ENCODE results near the gene HYAL2.

HYAL2 gene, protein sequence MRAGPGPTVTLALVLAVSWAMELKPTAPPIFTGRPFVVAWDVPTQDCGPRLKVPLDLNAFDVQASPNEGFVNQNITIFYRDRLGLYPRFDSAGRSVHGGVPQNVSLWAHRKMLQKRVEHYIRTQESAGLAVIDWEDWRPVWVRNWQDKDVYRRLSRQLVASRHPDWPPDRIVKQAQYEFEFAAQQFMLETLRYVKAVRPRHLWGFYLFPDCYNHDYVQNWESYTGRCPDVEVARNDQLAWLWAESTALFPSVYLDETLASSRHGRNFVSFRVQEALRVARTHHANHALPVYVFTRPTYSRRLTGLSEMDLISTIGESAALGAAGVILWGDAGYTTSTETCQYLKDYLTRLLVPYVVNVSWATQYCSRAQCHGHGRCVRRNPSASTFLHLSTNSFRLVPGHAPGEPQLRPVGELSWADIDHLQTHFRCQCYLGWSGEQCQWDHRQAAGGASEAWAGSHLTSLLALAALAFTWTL
- total RNA-seq, result 1.2 to 13.1 (median 4.2) reads per million in 3 experiments

DNA sequence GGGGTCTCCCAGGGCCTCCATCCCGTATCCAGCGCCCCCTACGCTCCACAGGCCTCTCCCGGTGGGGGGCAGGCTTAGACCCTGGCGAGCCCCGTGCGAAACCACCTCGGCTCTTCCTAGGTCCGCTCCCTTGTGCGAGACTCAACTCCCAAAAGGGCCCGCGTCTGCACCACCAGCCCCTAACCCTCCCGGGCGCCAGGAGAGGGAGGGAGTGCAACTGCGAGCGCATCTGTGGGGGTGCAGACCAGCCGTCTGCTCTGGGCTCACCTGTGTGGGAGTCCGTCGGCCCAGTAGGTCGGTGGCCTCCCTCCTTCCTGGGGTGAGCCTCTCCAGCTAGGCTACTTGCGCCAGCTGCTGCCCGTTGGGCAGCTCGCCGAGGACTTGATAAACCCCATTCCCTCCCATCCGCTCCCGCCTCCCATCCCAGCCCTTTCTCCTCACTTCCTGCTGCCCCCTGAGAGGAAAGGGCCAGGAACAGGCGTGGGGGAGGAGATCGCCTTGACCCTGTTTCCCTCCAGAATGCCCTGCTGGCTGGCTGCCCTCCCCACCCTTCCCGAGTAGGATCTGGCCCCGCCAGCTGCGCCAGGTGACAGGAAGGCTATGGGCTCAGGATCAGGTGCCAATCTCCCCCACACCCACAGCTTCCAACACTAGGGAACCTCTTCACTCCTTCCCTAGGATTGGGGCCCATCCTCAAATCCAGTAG lies at the start of gene HYAL2:
TSS of gene HYAL2 (minus strand) at position 360 of the 706 bp plus-strand sequence. CDS start 2,256 bp downstream, outside the sequence.
- no peak for DNase-seq

DNA sequence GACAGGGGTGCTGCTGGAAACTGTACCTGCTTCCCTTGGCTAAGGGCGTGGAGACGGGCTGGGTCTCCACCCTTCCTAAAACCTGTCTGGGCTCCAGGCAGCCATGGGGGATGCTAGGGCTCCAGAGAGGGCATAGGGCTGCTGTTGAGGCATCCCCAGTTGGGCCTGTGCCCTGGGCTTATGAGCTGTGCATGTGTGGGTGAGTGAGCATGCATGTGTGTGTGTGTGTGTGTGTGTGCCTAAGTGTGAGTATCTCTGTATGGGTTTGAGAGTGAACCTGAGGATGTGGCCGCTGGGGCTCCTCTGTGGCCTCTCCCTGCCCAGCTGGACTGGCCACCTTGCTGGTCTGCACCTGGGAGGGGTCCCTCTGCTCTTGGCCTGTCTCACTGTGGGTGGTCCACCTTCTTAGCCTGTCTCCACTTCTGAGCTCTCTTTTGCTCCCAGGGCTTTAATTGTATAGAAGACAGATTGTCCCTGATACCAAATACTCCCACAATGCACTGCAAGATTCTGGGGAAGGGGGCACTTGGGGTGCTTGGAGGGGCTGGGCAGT lies 48.7 kb upstream of the HYAL2 start:
- DNase-seq, result no peak

DNA sequence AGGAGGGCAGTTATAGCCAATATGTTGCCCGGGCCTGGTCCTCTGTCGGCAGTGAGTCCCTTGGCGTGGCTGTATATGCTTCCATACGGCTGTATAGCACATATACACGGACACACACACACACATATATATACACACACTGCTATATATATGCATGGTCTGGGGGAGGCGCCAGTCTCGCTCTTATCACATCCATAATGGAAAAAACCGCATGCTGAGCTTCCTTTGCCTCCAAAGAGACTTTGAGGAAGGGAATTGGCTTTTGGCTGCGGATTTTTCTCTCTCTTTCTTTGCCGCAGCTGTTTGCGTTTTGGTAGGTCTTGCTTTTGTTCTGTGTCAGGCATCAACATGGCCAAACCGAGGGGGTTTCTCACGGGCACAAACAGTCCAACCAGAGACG lies 48.0 kb upstream of the HYAL2 start:
- no peak for DNase-seq

DNA sequence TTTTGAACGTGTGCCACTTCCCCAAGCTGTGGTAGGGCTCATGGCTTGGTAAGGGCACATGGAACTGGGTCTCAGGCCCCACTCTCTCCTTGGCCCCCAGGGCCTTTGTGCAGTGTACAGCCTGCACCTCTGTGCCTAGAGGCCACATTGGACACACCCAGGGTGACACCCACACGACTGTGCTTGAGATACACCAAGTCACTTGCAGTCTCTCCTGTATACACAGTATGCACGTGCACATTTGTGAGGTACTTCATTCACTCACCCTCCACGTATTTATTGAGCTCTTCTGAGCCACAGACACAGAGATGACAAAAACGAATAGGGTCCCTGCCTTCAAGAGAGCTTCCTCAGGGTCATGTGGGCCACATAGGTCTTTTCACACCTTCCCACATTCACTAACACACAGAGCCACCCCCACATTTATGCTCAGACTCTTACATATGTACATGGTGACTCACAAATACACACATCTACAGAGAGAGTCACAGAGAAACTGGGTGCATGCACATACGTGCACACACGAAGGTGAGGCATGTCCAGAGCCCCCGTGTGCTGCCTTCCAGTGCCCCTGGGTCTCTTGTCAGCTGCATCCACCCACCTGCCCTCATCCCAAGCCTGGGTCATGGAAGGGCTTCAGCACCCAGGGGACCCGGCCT lies 46.6 kb upstream of the HYAL2 start:
- DNase-seq, result no peak

DNA sequence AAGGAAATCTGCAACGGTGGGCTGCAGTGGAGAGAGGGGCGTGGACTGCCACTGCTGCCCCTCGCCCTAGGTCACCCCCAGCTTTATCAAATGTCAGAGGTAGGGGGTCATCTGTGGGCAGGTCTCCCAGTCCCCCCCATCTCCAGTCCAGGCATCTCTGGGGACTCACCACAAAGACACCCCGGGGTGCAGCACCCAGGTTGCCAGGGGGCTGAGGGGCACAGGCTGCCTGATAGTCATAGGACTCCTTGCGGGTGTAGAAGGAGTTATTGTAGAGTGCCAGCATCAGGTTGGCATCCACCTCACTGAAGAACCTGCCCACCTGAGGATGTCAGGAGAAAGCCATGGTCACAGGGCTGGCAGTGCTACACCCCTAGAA lies 43.3 kb upstream of the HYAL2 start:
- no peak for DNase-seq

DNA sequence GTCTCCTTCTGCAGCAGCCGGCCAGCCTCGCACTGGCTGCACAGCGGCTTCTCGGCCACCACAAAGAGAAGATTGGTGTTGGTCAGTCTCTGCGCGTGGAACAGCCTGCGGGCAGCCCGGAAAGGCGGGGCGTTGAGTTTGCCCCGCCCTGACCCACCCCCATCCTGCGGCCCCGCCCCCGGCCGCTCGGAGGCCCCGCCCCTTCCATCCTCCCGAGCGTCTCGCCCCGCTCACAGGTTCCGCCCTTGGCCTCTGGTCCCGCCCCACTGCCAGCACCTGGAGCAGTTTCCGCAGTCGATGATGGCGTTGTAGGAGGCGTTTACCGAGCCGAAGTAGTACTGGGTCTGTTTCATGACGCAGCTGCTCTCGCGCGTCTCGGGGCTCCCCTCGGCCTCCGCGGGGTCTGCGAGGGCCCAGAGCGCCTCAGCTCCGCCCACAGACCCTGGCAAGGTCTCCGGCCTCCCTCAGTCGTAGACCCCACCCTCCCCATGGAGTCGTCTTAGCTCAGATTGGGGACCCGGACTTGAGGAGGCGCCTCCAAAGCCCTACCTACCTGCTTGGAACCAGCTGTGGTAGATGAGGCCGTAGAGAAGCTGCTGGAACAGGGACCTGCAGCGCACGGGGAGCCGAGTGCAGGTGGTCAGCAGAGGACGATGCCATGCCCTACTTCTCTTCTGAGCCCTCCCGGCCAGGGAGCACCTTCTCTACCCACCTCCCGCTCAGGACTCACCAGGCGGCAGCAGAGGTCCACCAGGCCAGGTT lies 42.7 kb upstream of the HYAL2 start:
- DNase-seq, result peak; percentile 93

DNA sequence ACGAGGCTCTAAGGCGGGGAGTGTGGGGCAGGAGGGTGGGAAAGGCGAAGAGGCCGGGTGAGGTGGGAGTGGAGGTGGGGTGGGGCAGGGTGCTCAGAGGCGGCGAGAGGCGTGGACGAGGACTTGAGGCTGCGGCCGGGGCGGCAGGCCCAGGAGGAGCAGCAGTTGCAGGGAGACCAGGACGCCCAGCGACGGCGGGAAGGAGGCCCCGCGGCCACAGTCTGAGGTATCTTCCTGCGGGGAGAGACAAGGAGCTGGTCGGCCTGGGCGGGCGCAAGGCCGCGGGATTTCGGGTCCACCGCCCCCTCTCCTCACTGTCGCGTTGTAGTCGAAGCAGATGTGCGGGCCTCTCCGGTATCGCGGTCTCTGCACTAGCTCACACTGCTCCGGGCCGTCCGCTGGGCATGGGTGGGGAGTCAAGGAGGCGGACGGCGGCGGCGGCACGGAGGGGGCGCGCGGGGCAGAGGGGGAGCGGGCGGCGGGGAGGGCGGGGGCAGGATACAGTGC lies 42.1 kb upstream of the HYAL2 start:
- DNase-seq, result no peak

DNA sequence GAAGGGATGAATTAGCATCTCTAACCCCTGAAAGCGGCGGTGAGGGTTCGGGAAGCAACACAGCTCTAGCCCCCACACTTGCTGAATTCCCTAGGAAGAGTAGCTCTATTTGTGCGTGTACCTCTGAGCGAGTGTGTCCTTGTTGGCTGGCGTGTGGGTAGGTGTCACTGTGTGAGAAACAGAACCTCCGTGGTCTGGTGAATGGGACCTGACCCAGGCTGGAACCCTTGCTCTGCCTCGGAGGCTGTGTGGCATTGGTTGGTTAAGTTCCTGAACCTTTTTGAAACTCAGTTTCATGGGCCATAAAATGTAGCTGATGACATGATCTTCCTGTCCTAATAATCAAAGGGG lies 37.2 kb upstream of the HYAL2 start:
- no peak for DNase-seq

DNA sequence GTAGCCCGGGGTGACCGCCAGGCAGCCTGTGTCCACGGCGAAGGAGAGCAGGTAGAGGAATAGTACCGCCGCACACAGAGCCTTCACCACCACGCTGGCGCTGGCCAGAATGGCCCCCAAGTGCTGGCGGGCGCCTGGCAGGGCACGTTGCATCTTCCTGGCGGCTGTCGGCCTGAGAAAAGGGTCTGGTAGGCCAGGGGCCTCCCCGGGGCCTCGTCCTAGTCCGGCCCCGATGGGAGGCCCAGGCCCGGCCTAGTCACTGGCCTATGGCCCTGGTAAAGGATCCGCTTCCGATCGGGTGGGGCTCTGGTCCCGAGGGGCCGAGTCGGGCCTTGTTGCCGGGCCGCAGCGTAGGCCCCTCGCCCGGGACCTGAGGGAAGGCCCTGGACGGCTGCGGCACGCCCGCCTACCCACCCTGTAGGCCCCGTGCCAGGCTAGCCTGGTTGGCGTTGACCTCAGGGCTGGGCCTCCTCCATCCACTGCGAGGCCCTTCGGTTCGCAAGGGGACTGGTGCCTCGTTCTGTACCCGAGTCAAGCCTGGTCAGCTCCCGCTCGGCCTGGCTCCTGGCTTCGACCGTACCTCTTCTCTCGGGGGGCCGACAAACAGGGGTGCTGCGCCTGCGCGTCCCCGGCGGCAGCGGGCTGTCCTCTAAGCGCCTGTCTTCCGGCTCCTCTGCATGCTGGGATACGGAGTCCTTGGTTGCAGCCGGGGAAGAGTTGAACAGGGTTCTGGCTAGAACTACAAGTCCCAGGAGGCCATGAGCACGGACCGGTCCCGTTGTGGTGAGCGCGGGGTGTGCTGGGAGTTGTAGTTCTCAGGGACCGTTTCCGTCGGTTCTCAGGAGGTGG lies 36.6 kb upstream of the HYAL2 start, which contains the start of gene TMEM115:
TSS of gene TMEM115 (minus strand) at position 611 of the 849 bp plus-strand sequence. CDS start at position 153, 458 bp downstream.
- peak; percentile 96 for DNase-seq

DNA sequence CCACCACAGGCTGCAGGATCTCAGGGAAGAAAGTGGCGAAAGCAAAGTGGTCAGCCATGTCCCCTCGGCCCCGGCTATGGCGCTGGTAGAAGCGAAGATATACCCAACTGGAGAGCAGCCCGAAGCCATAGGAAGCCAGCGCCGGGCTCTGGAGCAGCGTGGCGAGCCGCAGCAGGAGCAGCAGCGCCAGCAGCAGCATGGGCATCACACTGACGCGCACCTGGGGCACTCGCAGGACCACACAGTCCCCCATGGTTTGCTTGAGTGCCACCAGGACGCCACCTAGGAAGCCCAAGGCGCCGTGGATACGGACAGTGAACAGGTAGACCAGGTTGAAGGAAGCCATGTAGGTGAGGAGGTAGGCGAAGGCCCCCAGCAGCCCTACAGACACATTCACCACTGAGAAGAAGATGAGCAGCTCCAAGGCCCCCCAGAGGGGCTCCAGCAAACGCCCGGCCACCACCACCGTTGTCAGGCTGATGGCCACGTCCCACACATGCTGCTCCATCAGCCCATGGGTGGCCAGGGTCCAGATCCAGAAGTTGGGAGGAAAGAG lies 35.9 kb upstream of the HYAL2 start:
- DNase-seq, result no peak

DNA sequence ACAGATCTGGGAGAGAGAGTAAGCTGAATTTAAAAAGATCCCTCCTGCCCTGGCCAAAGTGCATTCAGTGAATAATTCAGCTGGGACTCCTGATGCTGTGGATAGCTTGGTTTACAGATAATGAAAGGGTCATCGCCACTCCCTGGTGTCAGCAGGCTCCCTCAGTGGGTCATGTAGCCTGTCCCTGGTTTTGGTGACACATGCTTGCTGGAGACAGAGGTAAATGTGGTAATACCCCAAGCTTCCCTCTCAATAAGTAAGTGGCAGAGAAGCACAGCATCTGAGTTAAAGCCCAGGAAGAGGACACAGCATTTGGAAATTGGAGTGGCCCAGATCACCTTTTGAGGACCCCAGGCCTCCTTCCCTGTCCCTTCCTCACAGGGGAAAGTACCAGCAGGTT lies 34.9 kb upstream of the HYAL2 start:
- no peak for DNase-seq

DNA sequence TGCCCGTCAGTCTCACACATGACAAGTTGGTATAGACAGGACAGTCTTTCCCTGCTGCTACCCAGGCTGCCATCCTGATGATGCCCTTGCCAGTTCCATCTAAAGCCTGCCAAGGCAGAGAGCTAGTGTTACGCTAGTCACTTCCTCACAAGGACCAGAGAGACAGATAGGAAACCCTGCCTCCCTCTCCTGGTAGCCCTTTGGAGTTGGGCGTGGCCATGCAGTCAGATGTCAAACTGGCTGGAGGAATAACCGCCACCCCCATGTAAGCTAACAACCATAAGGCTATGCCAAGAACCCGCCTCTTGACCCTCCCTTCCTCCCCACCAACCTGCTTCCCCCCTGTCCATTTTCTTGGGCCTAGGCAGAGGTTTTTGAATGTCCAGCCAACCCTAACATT lies 34.0 kb upstream of the HYAL2 start:
- DNase-seq, result no peak

DNA sequence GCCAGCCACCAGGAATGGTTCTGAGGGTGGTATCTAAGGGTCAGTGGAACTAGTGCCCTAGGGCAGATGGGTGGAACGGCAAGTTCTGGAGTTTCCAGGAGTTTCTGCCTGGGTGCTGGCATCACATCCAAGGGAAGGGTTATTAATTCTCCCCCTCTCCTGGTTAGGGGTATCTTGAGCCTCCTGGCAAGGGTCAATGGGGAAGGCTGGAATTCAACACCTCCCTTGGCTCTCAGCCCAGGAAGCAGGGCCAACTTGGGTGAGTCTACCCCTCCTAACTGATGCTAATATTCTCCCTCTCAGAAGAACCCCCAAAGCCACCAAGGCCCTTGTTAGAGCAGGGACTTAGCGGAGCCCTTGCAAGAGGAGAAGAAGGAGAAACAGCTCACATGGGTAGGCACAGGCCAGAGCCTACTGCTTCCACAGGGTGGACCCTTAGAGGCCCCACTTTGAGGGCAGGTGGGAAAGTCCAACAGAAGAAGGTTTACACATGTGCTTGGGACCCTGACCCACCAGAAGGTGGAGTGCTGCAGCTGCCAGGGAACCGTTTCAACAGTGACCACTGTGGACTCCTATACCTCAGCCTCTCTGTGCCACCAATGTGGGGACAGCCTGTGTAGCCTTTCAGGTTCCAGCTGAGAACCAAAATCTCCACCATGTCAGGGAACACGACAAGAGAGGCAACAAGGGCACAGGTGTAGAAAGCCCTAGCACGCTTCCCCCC lies 33.4 kb upstream of the HYAL2 start:
- DNase-seq, result no peak

DNA sequence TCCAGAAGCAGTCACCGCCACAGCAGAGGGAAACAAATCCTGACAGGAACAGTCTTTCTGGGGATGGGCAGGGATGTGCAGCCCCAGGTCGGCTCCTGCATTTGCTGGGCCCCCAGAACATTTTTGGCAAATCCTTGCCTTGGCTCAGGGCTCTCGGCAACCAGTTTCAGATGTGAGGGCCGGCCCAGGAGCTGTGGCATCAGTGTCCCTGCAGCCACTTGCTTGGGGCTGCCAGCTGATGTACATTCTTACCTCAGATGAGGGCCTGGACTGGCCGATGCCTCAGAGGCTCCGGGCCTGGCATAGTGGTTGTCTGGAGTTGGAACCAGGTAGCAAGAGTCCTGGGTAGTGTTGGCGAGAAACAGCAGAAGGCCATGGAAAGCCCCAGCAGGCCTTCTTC lies 32.3 kb upstream of the HYAL2 start:
- DNase-seq, result no peak

DNA sequence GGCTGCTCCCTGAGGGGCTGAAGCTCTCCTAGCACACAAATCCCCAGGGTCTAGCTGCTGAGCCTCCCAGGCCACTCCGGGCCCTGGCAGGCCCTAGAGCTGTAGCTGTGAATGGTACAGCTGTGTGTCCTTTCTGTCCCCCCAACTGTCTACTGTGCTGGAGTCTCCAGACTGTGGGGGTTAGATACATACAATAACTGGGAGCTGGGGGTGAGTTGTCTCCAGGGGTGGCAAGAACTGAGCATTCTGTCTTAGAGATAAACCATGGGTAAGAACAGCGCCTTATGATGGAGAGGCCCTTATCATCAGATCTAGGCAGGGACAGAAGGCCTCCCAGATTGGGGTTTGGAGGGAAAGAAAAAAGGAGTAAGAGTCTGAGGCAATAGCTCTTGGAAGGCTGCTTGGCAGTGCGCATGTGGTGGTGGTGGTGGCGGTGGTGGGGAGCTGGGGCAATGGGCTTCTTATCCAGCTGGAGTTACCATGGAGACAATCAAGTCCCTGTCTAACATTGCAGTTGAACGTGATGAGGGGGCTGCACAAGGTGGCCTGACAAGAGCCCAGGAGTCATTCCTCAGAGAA lies 31.7 kb upstream of the HYAL2 start:
- no peak for DNase-seq

DNA sequence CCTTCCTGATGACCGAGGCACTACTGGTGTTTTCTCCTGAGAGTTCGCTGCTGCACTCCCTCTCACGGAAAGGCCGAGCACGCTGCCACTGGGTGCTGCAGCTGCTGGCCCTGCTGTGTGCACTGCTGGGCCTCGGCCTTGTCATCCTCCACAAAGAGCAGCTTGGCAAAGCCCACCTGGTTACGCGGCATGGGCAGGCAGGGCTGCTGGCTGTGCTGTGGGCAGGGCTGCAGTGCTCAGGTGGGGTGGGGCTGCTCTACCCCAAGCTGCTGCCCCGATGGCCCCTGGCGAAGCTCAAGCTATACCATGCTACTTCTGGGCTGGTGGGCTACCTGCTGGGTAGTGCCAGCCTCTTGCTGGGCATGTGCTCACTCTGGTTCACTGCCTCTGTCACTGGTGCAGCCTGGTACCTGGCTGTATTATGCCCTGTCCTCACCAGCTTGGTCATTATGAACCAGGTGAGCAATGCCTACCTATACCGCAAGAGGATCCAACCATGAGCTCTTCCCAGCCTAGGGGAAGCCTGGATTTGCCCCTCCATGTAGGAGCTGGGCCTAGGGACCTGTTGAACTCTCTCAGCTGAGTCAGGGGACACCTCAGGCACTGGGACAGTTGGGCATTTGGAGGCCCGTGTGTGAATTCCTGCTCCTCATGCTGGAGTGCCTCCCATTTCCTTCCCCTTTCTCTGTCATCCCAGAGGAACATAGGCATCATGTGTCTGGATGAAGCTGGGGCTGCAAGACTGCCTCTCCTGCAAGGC lies 30.9 kb upstream of the HYAL2 start:
- DNase-seq, result no peak

DNA sequence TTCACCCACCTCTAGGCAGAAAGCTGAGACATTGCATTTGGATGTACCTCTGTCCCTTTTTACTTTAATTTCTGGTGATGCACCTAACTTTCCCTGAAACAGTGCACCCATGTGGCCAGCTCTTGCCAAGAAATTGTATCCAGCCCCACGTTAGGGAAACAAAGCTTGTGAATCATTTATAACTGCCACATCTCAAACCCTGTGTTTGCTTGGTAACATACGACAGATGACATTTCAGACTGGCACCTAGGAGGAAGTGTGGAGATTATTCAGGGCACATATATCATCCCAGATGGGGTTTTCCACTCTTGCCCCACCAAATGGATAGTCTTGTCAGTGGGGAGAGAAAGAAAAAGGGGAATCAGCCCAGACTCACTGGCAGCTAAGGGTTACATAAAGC lies 30.2 kb upstream of the HYAL2 start:
- DNase-seq, result no peak

DNA sequence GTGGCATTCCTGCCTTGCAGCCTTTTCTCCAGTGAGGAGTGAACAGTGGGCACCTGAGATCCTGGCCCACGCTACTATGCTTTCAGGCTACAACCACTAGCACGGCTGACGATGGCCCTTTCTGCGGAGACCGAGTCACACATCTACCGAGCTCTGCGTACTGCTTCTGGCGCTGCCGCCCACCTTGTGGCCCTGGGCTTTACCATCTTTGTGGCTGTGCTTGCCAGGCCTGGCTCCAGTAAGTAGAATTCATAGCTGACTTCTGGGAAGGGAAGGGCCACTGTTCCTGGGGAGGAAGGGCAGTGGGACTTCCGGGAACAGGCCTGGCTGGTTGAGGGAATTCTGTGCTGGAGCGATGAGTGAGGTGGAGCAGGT lies 28.8 kb upstream of the HYAL2 start:
- DNase-seq, result no peak

All from central memory CD4-positive, alpha-beta T cell (primary cell).